ENCODE measurements around the gene LCE1D.

DNA sequence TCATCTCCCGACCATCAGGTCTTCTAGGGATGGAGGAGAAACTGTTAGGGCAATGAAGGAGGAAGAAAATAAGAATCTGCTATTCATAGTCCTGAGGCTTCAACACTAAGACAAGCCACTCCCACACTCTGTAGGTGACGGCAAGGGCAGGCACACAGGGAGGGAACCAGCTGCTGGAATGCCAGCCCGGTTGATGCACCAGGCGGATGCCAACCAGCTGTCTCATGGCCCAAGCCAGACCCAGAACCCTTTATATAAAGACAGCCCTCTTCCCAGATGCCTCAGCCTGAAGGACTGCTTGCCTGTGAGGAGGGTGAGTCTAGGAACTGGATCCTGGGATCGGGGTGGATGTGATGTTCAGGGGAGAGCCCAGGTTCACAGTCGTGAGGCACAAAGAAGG is 38.8 kb upstream of the LCE1D start, which contains the start of gene KPRP:
- TF ChIP-seq, protein P1, sequence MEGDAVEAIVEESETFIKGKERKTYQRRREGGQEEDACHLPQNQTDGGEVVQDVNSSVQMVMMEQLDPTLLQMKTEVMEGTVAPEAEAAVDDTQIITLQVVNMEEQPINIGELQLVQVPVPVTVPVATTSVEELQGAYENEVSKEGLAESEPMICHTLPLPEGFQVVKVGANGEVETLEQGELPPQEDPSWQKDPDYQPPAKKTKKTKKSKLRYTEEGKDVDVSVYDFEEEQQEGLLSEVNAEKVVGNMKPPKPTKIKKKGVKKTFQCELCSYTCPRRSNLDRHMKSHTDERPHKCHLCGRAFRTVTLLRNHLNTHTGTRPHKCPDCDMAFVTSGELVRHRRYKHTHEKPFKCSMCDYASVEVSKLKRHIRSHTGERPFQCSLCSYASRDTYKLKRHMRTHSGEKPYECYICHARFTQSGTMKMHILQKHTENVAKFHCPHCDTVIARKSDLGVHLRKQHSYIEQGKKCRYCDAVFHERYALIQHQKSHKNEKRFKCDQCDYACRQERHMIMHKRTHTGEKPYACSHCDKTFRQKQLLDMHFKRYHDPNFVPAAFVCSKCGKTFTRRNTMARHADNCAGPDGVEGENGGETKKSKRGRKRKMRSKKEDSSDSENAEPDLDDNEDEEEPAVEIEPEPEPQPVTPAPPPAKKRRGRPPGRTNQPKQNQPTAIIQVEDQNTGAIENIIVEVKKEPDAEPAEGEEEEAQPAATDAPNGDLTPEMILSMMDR (IDR thresholded peaks at IDR 0.05; ENCODE audit: low read length) = no peak
- TF ChIP-seq EZH2 (IDR thresholded peaks at IDR 0.05; ENCODE audit: borderline replicate concordance, low read length) = no peak

Measured in OCI-LY1 (cell line).